ENCODE results near the gene PTPN22.

DNA sequence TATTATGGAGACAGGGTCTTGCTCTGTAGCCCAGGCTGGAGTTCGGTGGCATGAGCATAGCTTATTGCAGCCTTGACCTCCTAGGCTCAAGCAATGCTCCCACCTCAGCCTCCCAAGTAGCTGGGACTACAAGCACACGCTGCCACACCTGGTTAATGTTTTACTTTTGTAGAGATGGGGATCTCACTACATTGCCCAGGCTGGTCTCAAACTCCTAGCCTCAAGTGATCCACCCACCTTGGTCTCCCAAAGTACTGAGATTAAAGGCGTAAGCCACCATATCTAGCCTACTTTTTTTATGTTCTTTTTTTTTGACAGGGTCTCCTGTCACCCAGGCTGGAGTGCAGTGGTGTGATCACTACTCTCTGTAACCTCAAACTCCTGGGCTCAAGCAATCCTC is 21.8 kb upstream of the PTPN22 start:
- TF ChIP-seq, protein P1, sequence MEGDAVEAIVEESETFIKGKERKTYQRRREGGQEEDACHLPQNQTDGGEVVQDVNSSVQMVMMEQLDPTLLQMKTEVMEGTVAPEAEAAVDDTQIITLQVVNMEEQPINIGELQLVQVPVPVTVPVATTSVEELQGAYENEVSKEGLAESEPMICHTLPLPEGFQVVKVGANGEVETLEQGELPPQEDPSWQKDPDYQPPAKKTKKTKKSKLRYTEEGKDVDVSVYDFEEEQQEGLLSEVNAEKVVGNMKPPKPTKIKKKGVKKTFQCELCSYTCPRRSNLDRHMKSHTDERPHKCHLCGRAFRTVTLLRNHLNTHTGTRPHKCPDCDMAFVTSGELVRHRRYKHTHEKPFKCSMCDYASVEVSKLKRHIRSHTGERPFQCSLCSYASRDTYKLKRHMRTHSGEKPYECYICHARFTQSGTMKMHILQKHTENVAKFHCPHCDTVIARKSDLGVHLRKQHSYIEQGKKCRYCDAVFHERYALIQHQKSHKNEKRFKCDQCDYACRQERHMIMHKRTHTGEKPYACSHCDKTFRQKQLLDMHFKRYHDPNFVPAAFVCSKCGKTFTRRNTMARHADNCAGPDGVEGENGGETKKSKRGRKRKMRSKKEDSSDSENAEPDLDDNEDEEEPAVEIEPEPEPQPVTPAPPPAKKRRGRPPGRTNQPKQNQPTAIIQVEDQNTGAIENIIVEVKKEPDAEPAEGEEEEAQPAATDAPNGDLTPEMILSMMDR (IDR thresholded peaks at IDR 0.05) = no peak
- TF ChIP-seq POLR2A (IDR thresholded peaks at IDR 0.05) = no peak
